Stimulated activated CD4-positive, alpha-beta T cell treated with anti-CD3 and anti-CD28 coated beads, TNF-alpha, amount 100 ng/mL, for 4 hours (primary cell): ENCODE data around the gene HAS3.
"Not testable (repeated sequence)": the region's sequence is repeated elsewhere in the genome, so short reads cannot be mapped to it uniquely, and the experiment has no call there.

Source experiments
- DNase-seq, 3 experiments: peaks; one replicate each; pipeline ENCODE4 v3.0.0-alpha.2; 2020; ENCODE audit warnings: low read depth in 3 of 3

The HAS3 gene

GRCh38 chr16:69105501-69106361 lies at the start of gene HAS3:
Gene HAS3, plus strand, starts transcription at chr16:69105653. Its CDS starts 3,743 bp downstream, at chr16:69109396.
- DNase-seq = no peak

GRCh38 chr16:69055980-69056379 lies 49.5 kb upstream of the HAS3 start:
- no peak for DNase-seq

- no peak for DNase-seq
Observed at GRCh38 chr16:69056421-69056820, 49.0 kb upstream of the HAS3 start.

- no peak for DNase-seq
Observed at GRCh38 chr16:69057400-69058378, 47.8 kb upstream of the HAS3 start.

- DNase-seq = not testable (repeated sequence)
Observed at GRCh38 chr16:69063491-69063890, 42.0 kb upstream of the HAS3 start.

GRCh38 chr16:69064124-69064763 lies 41.2 kb upstream of the HAS3 start:
- DNase-seq = no peak

- no peak for DNase-seq
Observed at GRCh38 chr16:69064764-69065313, 40.6 kb upstream of the HAS3 start.

- no peak for DNase-seq
Observed at GRCh38 chr16:69069504-69069903, 35.9 kb upstream of the HAS3 start.

- DNase-seq = no peak
Observed at GRCh38 chr16:69071036-69071435, 34.4 kb upstream of the HAS3 start.

- no peak for DNase-seq
Observed at GRCh38 chr16:69072640-69072974, 32.8 kb upstream of the HAS3 start.

GRCh38 chr16:69073181-69073702 lies 32.2 kb upstream of the HAS3 start:
- DNase-seq = no peak

GRCh38 chr16:69077251-69077650 lies 28.2 kb upstream of the HAS3 start:
- no peak for DNase-seq

GRCh38 chr16:69078073-69078472 lies 27.4 kb upstream of the HAS3 start:
- DNase-seq = no peak

GRCh38 chr16:69079697-69080096 lies 25.8 kb upstream of the HAS3 start:
- no peak for DNase-seq

- DNase-seq = no peak
Observed at GRCh38 chr16:69083306-69083941, 22.0 kb upstream of the HAS3 start.

GRCh38 chr16:69084289-69084688 lies 21.2 kb upstream of the HAS3 start:
- no peak for DNase-seq

- no peak for DNase-seq
Observed at GRCh38 chr16:69085032-69085695, 20.3 kb upstream of the HAS3 start.

- no peak for DNase-seq
Observed at GRCh38 chr16:69087161-69087581, 18.3 kb upstream of the HAS3 start.

- DNase-seq = no peak
Observed at GRCh38 chr16:69088684-69089083, 16.8 kb upstream of the HAS3 start.

GRCh38 chr16:69089091-69089910 lies 16.2 kb upstream of the HAS3 start:
- no peak for DNase-seq
